ENCODE measurements around the gene ENOX1. TPM values are rescaled to one million over a fixed set of nuclear protein-coding genes. Genes with fewer than 3 reads are reported as not detected.

Gene ENOX1
- total and polyA plus RNA-seq, 9 of the 15 experiments (the other 6 are each of a cell fraction or from before 2014, with no cell fraction given) = not detected

DNA sequence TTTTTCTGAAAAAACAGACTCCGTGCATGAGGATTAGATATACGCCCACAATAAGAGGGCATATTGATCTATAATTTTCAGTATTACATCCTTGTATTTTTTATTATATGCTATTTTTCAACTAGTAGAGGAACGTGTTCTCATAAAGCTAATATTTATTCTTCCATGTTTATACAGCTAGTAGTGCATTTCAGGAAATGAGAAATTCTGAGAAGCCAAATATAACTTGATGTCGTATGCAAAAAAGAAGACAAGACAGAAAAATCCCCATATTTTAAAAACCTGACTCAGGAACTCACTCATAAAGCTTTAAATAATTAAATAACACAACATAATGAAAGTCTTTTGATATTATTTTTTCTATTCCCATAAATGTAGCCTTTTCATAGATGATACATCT, 308.6 kb downstream of the ENOX1 start:
- TF ChIP-seq POLR2AphosphoS2 (IDR thresholded peaks at IDR 0.05; ENCODE audit: low read length) (no peak), XRCC4 (IDR thresholded peaks at IDR 0.05; ENCODE audit: extremely low read depth, insufficient read depth, insufficient read length) (no peak), HNRNPK (IDR thresholded peaks at IDR 0.05; ENCODE audit: low read depth, low read length, poor library complexity, severe bottlenecking) (no peak), ZNF311 (CRISPR knock-in tag; IDR thresholded peaks at IDR 0.05) (no peak), RBBP5 (IDR thresholded peaks at IDR 0.05; ENCODE audit: borderline replicate concordance, insufficient read depth, low read length, poor library complexity, severe bottlenecking) (no peak)
- TF ChIP-seq, protein P1, sequence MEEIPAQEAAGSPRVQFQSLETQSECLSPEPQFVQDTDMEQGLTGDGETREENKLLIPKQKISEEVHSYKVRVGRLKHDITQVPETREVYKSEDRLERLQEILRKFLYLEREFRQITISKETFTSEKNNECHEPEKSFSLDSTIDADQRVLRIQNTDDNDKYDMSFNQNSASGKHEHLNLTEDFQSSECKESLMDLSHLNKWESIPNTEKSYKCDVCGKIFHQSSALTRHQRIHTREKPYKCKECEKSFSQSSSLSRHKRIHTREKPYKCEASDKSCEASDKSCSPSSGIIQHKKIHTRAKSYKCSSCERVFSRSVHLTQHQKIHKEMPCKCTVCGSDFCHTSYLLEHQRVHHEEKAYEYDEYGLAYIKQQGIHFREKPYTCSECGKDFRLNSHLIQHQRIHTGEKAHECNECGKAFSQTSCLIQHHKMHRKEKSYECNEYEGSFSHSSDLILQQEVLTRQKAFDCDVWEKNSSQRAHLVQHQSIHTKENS (CRISPR knock-in tag; IDR thresholded peaks at IDR 0.05) = no peak
- no peaks in the 10 kb centered on the region for H4K20me1 ChIP-seq (replicated peaks; ENCODE audit: control insufficient read depth, insufficient read depth, low read length)
- no peaks in the 10 kb centered on the region for H3K27me3 ChIP-seq (ENCODE audit: control insufficient read depth in 2 of 2, insufficient read depth in 2 of 2, low read length in 2 of 2)
- no peaks in the 10 kb centered on the region for H3K9me3 ChIP-seq (replicated peaks; ENCODE audit: control insufficient read depth, insufficient read depth, low read depth, low read length)
- H3K9me1 ChIP-seq (ENCODE audit: control insufficient read depth, insufficient read depth, low read length) = no peaks in the 10 kb centered on the region
- no peak overlapping the region for H3K4me3 ChIP-seq
- ChIA-PET CTCF (ENCODE audit: low intra/inter-chr PET ratio) (no interaction called here), POLR2A (no interaction called here)
- ATAC-seq (no peak), FAIRE-seq (no peak), DNase-seq (ENCODE audit: extremely low read depth in 1 of 4, low spot score in 3 of 4) (no peak)
- H3K36me3 ChIP-seq (ENCODE audit: control insufficient read depth, insufficient read depth, low read length) = no peaks in the 10 kb centered on the region
- in situ Hi-C loops (cut with MboI) = no loop called here
- H3K4me2 ChIP-seq (ENCODE audit: insufficient read depth, low read length) = no peak overlapping the region
- 0% methylated on average over 4 of the region's 4 CpGs for whole genome bisulfite sequencing (ENCODE audit: insufficient coverage, low coverage, missing lambda C conversion rate)
- intact Hi-C loops (cut with micrococcal nuclease) = no loop called here
- no TSS peak for BruUV-seq (replicated peaks)
- H3K9ac ChIP-seq (ENCODE audit: insufficient read depth in 1 of 2, low read depth in 2 of 2, low read length in 2 of 2) = no peak overlapping the region
- H3K27ac ChIP-seq (ENCODE audit: extremely low read depth, low read depth, low read length) = no peak overlapping the region
- no peaks in the 10 kb centered on the region for H3K79me2 ChIP-seq (ENCODE audit: control insufficient read depth, insufficient read depth, low read length)
- H2AFZ ChIP-seq (ENCODE audit: low read depth, low read length) = no peak overlapping the region
- no peaks in the 10 kb centered on the region for H3K4me1 ChIP-seq (replicated peaks in 1 of 2; ENCODE audit: control insufficient read depth in 2 of 2, insufficient read depth in 2 of 2, low read length in 2 of 2)
